Thoracic aorta (tissue), 2 donors: ENCODE data around the gene LRRN2. TPM values are rescaled to one million over a fixed set of nuclear protein-coding genes. Genes with fewer than 3 reads are reported as not detected.

ENCODE experiments used
- ATAC-seq: fragments of 150-250 bp; one replicate; pipeline ENCODE4 v1.8.0; 2017; ENCODE audit warnings: low read depth; ENCODE audit not compliant: insufficient number of reproducible peaks, low FRiP score
- DNase-seq: peaks from one replicate; pipeline ENCODE4 v3.0.0-alpha.2; 2020; ENCODE audit warnings: low spot score
- H3K27ac ChIP-seq, 2 donors: fragments of 200-600 bp; sonication (generic); 1 replicate in 1 of 2; 2 replicates in 1 of 2; pipeline ENCODE4 v1.5.1; 2016; ENCODE audit warnings: mild to moderate bottlenecking in 2 of 2, moderate library complexity in 2 of 2
- H3K27me3 ChIP-seq: fragments of 200-600 bp; sonication (generic); replicated peaks from 2 replicates; pipeline ENCODE4 v1.6.0; 2016; ENCODE audit warnings: mild to moderate bottlenecking; ENCODE audit not compliant: insufficient read depth
- H3K36me3 ChIP-seq: fragments of 200-600 bp; sonication (generic); one replicate; pipeline ENCODE4 v1.5.1; 2016
- H3K4me1 ChIP-seq, 2 donors: fragments of 200-600 bp; sonication (generic); 1 replicate in 1 of 2; 2 replicates in 1 of 2; pipeline versions ENCODE4 v1.5.1 to v1.6.0; 2016; ENCODE audit warnings: low read depth in 2 of 2, mild to moderate bottlenecking in 1 of 2; ENCODE audit not compliant: control insufficient read depth in 1 of 2
- H3K4me3 ChIP-seq: fragments of 200-600 bp; sonication (generic); 2 replicates; pipeline ENCODE4 v1.5.1; 2016; ENCODE audit warnings: mild to moderate bottlenecking
- H3K9me3 ChIP-seq: fragments of 200-600 bp; sonication (generic); 2 replicates; pipeline ENCODE4 v1.5.1; 2016
- total RNA-seq, 2 donors: library from RNA; depleted of rRNA; stranded (reverse); fragments of >200 nt; gene quantifications; one replicate each; pipeline versions ENCODE4 v1.1.0 to v1.2.3, GENCODE V29; 2016
- TF ChIP-seq, protein P1 (sequence below): fragments of 200-600 bp; sonication (generic); IDR thresholded peaks from one replicate; pipeline ENCODE4 v1.5.1; 2019; ENCODE audit warnings: antibody characterized with exemption

LRRN2 gene
- total RNA-seq, 2 donors from 2014 or later: 0.63 to 0.81 TPM

- no peaks in the 10 kb centered on the region for H3K36me3 ChIP-seq
- DNase-seq (no peak), ATAC-seq (no peak)
Observed at GRCh38 chr1:204649721-204650521, 35.6 kb downstream of the LRRN2 start.

DNA sequence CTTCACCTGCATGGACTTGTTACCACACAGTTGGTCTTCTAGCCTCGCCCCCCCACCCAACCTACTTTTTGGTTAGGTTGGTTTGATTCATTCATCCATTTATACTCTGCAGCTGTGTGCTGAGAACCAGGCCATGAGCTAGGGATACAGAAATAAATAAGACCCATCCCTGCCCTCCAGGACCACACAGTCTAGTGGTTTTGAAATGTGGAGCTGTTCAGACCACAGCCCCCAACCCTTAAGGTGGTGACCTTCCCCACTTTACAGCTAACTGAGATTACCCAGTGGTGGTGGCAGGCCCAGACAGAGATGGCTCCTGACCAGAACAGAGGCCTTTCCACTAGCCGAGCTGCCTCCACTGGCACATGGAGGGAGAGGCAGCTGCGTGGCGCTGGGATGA is 37.0 kb downstream of the LRRN2 start:
- no peaks in the 10 kb centered on the region for H3K27me3 ChIP-seq
- no peaks in the 10 kb centered on the region for H3K4me1 ChIP-seq
- ATAC-seq (no peak), DNase-seq (no peak)
- TF ChIP-seq, protein P1, sequence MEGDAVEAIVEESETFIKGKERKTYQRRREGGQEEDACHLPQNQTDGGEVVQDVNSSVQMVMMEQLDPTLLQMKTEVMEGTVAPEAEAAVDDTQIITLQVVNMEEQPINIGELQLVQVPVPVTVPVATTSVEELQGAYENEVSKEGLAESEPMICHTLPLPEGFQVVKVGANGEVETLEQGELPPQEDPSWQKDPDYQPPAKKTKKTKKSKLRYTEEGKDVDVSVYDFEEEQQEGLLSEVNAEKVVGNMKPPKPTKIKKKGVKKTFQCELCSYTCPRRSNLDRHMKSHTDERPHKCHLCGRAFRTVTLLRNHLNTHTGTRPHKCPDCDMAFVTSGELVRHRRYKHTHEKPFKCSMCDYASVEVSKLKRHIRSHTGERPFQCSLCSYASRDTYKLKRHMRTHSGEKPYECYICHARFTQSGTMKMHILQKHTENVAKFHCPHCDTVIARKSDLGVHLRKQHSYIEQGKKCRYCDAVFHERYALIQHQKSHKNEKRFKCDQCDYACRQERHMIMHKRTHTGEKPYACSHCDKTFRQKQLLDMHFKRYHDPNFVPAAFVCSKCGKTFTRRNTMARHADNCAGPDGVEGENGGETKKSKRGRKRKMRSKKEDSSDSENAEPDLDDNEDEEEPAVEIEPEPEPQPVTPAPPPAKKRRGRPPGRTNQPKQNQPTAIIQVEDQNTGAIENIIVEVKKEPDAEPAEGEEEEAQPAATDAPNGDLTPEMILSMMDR: no peak
- no peak overlapping the region for H3K4me3 ChIP-seq
- H3K9me3 ChIP-seq: no peaks in the 10 kb centered on the region
- no peaks in the 10 kb centered on the region for H3K36me3 ChIP-seq
- no peak overlapping the region for H3K27ac ChIP-seq

More at GRCh38 chr1:204649721-204650521, 35.6 kb downstream of the LRRN2 start:
- H3K4me1 ChIP-seq: no peaks in the 10 kb centered on the region
- no peak overlapping the region for H3K4me3 ChIP-seq
- H3K27ac ChIP-seq: no peak overlapping the region
- TF ChIP-seq, protein P1: no peak
- no peaks in the 10 kb centered on the region for H3K9me3 ChIP-seq
- H3K27me3 ChIP-seq: no peaks in the 10 kb centered on the region

- Histone ChIP-seq H3K27me3 (no peaks in the 10 kb centered on the region), H3K36me3 (no peaks in the 10 kb centered on the region), H3K4me1 (no peaks in the 10 kb centered on the region), H3K27ac (no peak overlapping the region), H3K4me3 (no peak overlapping the region), H3K9me3 (no peaks in the 10 kb centered on the region)
- DNase-seq (no peak), ATAC-seq (no peak)
- TF ChIP-seq, protein P1: no peak
Observed at GRCh38 chr1:204647805-204648153, 37.8 kb downstream of the LRRN2 start.

GRCh38 chr1:204647114-204647804 is 38.3 kb downstream of the LRRN2 start:
- DNase-seq: no peak
- TF ChIP-seq, protein P1: no peak
- ATAC-seq: no peak
- Histone ChIP-seq H3K9me3 (no peaks in the 10 kb centered on the region), H3K27ac (no peak overlapping the region), H3K27me3 (no peaks in the 10 kb centered on the region), H3K4me3 (no peak overlapping the region), H3K36me3 (no peaks in the 10 kb centered on the region), H3K4me1 (no peaks in the 10 kb centered on the region)

DNA sequence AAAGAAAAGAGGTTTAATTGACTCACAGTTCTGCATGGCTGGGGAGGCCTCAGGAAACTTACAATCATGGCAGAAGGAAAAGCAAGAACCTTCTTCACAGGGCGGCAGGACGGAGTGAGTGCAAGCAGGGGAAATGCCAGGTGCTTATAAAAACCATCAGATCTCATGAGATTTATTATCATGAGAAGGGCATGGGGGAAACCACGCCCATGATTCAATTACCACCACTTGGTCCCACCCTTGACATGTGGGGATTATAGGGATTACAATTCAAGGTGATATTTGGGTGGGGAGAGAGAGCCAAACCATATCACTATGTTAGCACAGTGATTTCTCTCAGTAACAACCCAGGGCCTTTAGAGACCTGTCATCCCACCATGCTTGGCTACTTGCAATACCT is 39.9 kb downstream of the LRRN2 start:
- Histone ChIP-seq H3K4me3 (no peak overlapping the region), H3K27ac (no peak overlapping the region), H3K9me3 (no peaks in the 10 kb centered on the region), H3K27me3 (no peaks in the 10 kb centered on the region), H3K4me1 (no peaks in the 10 kb centered on the region), H3K36me3 (no peaks in the 10 kb centered on the region)
- ATAC-seq: no peak
- no peak for DNase-seq
- TF ChIP-seq, protein P1: no peak
